ENCODE results near the gene TSC2. TPM values are rescaled to one million over a fixed set of nuclear protein-coding genes. Genes with fewer than 3 reads are reported as not detected.
A peak's percentile ranks its signal among the peaks of the same experiment; 100 is the strongest.

Gene TSC2
- total and polyA plus RNA-seq, 8 donors, result 51.0 to 172 (median 83.6) TPM

- no peak for TF ChIP-seq CTCF (IDR thresholded peaks at IDR 0.05)
- FAIRE-seq (no peak), ATAC-seq (peak; percentile 5 to 11 (median 9)), DNase-seq (peak in 3 of 6 donors; percentile 50 to 74 (median 64))
- Histone ChIP-seq H3K27me3 (no peaks in the 10 kb centered on the region), H3K9me3 (no peaks in the 10 kb centered on the region), H3K4me1 (peaks cover 0 to 12% (median 0%) of the 10 kb centered on the region in 3 donors), H3K27ac (peak overlapping the region; percentile 46 to 85 (median 71)), H3K36me3 (peaks cover 0 to 19% (median 8%) of the 10 kb centered on the region in 3 donors), H3K4me3 (peak overlapping the region in 3 of 4 donors; percentile 14 to 45 (median 23))
- intact Hi-C loops (cut with DNase I), result no loop called here
- 37 to 43% methylated on average over 10 to 14 of the region's 14 CpGs for whole genome bisulfite sequencing, 2 donors
Observed at GRCh38 chr16:2090481-2090776, 42.6 kb downstream of the TSC2 start.

DNA sequence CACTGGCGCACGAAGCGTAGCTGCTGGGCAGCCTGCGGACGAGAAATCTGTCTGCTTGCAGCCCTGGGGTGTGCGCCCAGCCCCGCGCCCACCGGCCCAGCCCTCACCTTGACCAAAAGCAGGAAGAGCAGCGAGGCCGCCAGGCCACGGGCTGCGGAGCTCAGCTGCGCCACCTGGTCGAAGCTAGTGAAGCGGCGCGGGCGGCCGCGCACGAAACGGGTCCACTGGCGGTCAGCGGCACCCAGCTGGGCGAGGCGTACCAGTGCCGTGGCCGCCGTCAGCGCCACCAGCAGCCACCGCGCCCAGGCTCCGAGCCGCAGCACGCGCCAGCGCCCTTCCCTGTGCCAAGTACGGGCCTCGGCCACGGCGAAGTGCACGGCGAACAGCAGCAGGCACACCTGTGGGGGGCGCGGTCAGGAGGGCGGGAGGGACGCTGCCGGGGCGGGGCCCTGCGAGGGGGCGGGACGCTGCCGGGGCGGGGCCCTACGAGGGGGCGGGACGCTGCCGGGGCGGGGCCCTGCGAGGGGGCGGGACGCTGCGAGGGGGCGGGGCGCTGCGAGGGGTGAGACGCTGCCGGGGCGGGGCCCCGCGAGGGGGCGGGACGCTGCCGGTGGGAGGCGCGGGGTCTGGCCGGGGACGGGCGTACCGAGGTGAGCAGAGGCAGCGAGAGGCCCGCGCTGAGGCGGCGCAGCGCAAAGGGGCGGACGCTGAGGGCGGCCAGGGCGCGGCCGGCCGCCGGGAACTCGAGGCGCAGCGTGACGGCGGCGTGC, 43.2 kb downstream of the TSC2 start:
- peak overlapping the region in 3 of 4 donors; percentile 23 to 45 (median 26) for H3K4me3 ChIP-seq
- peak in 3 of 4 donors; percentile 14 to 22 (median 16) for TF ChIP-seq CTCF (IDR thresholded peaks at IDR 0.05)
- peaks cover 0 to 24% (median 8%) of the 10 kb centered on the region in 3 donors for H3K36me3 ChIP-seq
- H3K27ac ChIP-seq, result peak overlapping the region; percentile 59 to 85 (median 71)
- intact Hi-C loops (cut with DNase I), result no loop called here
- H3K4me1 ChIP-seq, result peaks cover 0 to 12% (median 0%) of the 10 kb centered on the region in 3 donors
- WGBS, 2 donors, result 10 to 16% methylated on average over 53 to 101 of the region's 101 CpGs
- peak; percentile 81 to 85 (median 82) for ATAC-seq
- DNase-seq, result peak; percentile 88 to 98 (median 96)
- H3K9me3 ChIP-seq, result no peaks in the 10 kb centered on the region
- FAIRE-seq, result no peak
- no peaks in the 10 kb centered on the region for H3K27me3 ChIP-seq

DNA sequence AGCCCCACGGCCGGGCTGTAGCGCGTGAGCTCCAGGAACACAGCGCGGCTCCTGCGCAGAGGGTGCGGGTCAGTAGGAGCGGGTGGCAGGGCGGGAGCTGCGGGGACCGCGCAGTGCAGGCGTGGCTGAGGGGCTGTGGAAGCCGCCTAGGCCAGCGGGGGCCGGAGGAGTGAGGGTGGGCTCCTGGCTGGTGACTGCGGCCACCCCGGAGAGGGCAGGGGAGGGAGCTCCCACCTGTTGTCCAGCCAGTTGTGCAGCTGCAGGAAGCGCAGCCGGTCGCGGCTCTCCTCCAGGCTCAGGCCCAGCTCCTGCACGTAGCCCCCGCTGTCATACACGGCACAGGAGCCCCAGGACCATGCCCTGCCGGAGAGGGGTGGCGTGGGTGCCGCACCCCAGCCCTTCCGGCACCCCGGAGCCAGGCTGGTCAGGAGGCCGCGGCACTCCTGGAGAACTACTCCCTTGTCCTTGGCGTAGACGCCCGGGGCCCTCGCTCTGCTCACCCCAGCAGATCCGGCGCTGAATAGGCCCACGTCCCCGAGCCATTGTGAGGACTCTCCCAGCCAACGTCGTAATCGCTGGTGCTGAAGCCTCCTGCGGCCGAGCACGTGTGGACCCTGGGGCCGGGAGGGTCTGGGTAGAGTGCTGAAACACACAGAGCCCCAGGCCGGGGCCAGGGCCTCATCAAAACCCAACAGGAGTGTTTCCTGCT, 43.9 kb downstream of the TSC2 start:
- Histone ChIP-seq H3K27me3 (no peaks in the 10 kb centered on the region), H3K4me3 (peak overlapping the region in 2 of 4 donors; percentile 26 to 39), H3K27ac (peak overlapping the region in 3 of 4 donors; percentile 38 to 59 (median 39)), H3K36me3 (peaks cover 0 to 22% (median 4%) of the 10 kb centered on the region in 3 donors), H3K4me1 (peaks cover 0 to 12% (median 0%) of the 10 kb centered on the region in 3 donors), H3K9me3 (no peaks in the 10 kb centered on the region)
- ATAC-seq (no peak), FAIRE-seq (no peak), DNase-seq (peak in 2 of 6 donors; percentile 41 to 67)
- TF ChIP-seq CTCF (IDR thresholded peaks at IDR 0.05), result no peak
- 64 to 67% methylated on average over 32 to 49 of the region's 49 CpGs for WGBS, 2 donors
- intact Hi-C loops (cut with DNase I), result no loop called here

DNA sequence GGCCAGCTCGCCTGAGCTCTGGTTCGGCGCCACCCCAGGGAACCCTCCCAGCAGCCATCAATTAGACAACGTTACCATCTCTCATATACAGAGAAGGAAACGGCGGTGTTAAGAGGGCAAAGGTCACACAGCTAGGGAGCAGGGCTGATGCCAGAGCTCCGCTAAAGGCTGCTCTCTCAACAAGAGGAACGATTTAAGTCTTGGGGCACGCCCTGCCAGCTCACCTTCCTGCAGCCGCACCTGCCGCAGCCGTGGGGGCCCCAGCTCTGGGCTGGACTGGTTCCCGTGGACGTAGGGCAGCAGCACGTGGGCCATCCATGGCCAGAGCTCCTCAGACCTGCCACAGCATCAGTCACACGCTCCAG, 44.5 kb downstream of the TSC2 start:
- no peak overlapping the region for H3K4me3 ChIP-seq
- H3K9me3 ChIP-seq, result no peaks in the 10 kb centered on the region
- H3K27me3 ChIP-seq, result no peaks in the 10 kb centered on the region
- no peak for ATAC-seq
- 77 to 82% methylated on average over 16 of the region's 16 CpGs for WGBS, 2 donors
- TF ChIP-seq CTCF (IDR thresholded peaks at IDR 0.05), result no peak
- FAIRE-seq, result no peak
- DNase-seq, result peak in 1 of 6 donors; percentile 36
- peaks cover 0 to 18% (median 0%) of the 10 kb centered on the region in 3 donors for H3K36me3 ChIP-seq
- peaks cover 0 to 12% (median 0%) of the 10 kb centered on the region in 3 donors for H3K4me1 ChIP-seq
- intact Hi-C loops (cut with DNase I), result no loop called here
- H3K27ac ChIP-seq, result no peak overlapping the region

All from pancreas (tissue), 10 donors.